ENCODE results near the gene IQCK. TPM values are rescaled to one million over a fixed set of nuclear protein-coding genes. Genes with fewer than 3 reads are reported as not detected.

IQCK gene
- total RNA-seq, 2 donors from 2014 or later = 13.1 to 13.2 TPM

DNA sequence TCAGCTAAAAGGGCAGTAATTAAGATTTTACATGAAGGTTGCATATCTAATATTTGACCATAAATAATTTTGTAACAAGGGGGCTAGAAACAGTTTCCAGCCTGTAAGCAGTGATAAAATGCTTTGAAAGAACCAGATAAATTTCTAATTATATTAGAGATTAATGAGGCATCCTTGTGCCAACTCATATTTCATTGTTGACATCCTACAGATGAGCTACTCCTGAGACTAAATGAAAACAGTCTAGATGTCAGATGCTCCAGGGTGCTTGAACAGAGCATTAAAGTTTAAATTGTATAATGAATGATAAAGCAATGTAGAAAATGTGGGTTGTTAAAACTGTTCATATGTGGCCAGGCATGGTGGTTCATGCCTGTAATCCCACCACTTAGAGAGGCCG, 23.3 kb downstream of the IQCK start:
- Histone ChIP-seq H3K27me3 (no peaks in the 10 kb centered on the region), H3K4me1 (no peaks in the 10 kb centered on the region), H3K27ac (no peak overlapping the region), H3K4me3 (no peak overlapping the region), H3K9ac (ENCODE audit: low read depth in 2 of 2, low read length in 2 of 2) (no peak overlapping the region), H3K36me3 (no peaks in the 10 kb centered on the region), H3K9me3 (no peaks in the 10 kb centered on the region)
- intact Hi-C loops (cut with DNase I) = no loop called here
- TF ChIP-seq, protein P1, sequence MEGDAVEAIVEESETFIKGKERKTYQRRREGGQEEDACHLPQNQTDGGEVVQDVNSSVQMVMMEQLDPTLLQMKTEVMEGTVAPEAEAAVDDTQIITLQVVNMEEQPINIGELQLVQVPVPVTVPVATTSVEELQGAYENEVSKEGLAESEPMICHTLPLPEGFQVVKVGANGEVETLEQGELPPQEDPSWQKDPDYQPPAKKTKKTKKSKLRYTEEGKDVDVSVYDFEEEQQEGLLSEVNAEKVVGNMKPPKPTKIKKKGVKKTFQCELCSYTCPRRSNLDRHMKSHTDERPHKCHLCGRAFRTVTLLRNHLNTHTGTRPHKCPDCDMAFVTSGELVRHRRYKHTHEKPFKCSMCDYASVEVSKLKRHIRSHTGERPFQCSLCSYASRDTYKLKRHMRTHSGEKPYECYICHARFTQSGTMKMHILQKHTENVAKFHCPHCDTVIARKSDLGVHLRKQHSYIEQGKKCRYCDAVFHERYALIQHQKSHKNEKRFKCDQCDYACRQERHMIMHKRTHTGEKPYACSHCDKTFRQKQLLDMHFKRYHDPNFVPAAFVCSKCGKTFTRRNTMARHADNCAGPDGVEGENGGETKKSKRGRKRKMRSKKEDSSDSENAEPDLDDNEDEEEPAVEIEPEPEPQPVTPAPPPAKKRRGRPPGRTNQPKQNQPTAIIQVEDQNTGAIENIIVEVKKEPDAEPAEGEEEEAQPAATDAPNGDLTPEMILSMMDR (IDR thresholded peaks at IDR 0.05) = no peak
- no peak for DNase-seq

DNA sequence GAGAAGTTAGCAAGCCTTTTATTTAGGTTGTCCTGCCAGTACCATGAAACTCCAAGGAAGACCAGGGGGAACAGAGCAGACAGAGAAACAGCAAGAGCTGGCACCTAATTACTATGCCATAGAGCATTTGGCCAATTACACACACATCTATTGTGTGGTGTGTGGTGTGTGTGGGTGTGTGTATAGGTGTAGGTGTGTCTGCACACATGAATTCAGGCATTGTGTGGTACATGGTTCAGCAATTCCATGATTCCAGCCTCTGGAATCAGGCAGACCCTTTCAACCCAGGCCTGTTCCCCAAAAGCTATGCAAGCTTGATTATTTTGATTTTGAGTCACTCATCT, 25.7 kb downstream of the IQCK start:
- H3K9ac ChIP-seq (ENCODE audit: low read depth in 2 of 2, low read length in 2 of 2) = no peak overlapping the region
- H3K27me3 ChIP-seq = no peaks in the 10 kb centered on the region
- H3K36me3 ChIP-seq = no peaks in the 10 kb centered on the region
- intact Hi-C loops (cut with DNase I) = no loop called here
- no peak overlapping the region for H3K27ac ChIP-seq
- H3K9me3 ChIP-seq = no peaks in the 10 kb centered on the region
- H3K4me1 ChIP-seq = no peaks in the 10 kb centered on the region
- H3K4me3 ChIP-seq = no peak overlapping the region
- TF ChIP-seq, protein P1 (IDR thresholded peaks at IDR 0.05) = no peak
- no peak for DNase-seq

DNA sequence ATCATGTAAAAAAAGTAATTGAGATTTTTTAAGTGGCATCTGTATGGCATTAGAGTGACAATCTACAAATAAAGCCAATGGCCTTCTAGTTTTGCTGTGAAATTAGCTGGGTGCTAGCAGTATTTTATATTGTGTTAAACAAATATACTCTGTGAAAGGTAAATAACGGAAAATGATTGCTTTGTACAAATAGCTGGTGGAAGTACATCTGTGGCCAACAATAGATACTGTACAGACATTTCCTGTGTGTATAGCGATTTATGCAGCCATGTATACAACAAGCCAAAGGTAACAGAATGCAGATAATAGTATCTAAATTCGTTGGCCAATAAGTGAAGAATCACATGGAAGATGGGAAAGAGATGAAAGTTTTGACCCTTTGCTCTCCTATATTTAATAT, 26.6 kb downstream of the IQCK start:
- no peak overlapping the region for H3K4me3 ChIP-seq
- no peak overlapping the region for H3K27ac ChIP-seq
- no peaks in the 10 kb centered on the region for H3K36me3 ChIP-seq
- H3K27me3 ChIP-seq = no peaks in the 10 kb centered on the region
- no peak overlapping the region for H3K9ac ChIP-seq (ENCODE audit: low read depth in 2 of 2, low read length in 2 of 2)
- TF ChIP-seq, protein P1 (IDR thresholded peaks at IDR 0.05) = no peak
- H3K4me1 ChIP-seq = no peaks in the 10 kb centered on the region
- intact Hi-C loops (cut with DNase I) = no loop called here
- DNase-seq = no peak
- no peaks in the 10 kb centered on the region for H3K9me3 ChIP-seq

DNA sequence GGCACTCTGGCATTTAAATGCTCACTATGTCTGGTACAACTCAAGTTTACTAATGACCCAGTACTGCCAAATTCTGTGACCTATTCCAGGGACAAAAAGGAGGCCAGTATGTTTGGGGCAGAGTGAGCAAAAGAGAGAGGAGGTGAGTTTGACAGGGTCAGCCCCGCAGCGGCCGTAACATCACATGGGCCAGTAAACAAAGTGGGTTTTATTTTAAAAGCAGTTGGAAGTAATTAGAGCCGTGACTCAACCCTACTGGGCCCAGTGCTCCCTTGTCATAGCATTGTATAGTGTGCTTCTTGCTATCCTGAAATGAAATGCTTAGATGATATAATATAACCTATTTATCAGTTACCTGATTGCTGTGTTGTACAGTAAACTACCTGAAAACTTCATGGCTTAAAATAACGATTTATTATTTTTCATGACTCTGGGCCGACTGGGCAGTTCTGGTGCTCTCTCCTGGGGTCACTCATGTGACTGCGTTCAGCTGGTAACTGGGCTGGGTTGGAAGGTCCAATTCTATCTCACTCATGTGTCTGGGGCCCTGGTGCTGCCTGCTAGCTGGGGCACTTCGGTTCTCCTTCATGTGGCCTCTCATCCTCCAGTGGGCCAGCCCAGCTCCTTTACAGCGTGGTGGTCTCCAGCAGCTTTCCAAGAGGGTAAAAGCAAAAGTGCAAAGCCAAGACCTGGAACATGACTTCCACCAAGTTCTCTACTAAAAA, 27.4 kb downstream of the IQCK start:
- intact Hi-C loops (cut with DNase I) = no loop called here
- H3K4me1 ChIP-seq = no peaks in the 10 kb centered on the region

DNA sequence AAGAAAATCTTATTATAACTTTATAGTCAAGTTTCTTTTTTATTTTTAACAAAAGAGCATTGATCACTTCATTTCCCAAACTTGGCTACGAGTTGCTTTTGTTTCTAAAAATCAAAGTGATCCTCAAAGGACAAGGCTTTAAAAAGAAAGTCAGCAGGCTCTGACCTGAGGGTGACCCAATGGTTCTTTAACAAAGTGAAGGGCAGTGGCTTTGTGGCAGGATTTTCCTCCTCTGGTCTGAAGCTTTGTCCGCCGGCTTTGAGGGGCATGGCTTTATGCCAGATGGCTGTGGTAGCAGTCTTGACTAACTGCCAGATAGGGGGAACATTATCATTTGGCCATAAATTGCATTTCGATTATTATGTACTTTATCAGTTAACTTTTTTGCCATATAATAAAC, 28.5 kb downstream of the IQCK start:
- TF ChIP-seq, protein P1 (IDR thresholded peaks at IDR 0.05) = no peak
- no peak overlapping the region for H3K4me3 ChIP-seq
- no peak overlapping the region for H3K9ac ChIP-seq (ENCODE audit: low read depth in 2 of 2, low read length in 2 of 2)
- no peaks in the 10 kb centered on the region for H3K9me3 ChIP-seq
- H3K27me3 ChIP-seq = no peaks in the 10 kb centered on the region
- intact Hi-C loops (cut with DNase I) = no loop called here
- no peak overlapping the region for H3K27ac ChIP-seq
- DNase-seq = no peak
- no peaks in the 10 kb centered on the region for H3K4me1 ChIP-seq
- H3K36me3 ChIP-seq = no peaks in the 10 kb centered on the region

More for the DNA sequence above, 27.4 kb downstream of the IQCK start:
- Histone ChIP-seq H3K9me3 (no peaks in the 10 kb centered on the region), H3K9ac (ENCODE audit: low read depth in 2 of 2, low read length in 2 of 2) (no peak overlapping the region), H3K36me3 (no peaks in the 10 kb centered on the region), H3K27ac (no peak overlapping the region), H3K27me3 (no peaks in the 10 kb centered on the region), H3K4me3 (no peak overlapping the region)
- DNase-seq = no peak
- TF ChIP-seq, protein P1 (IDR thresholded peaks at IDR 0.05) = no peak
